GM18858 (cell line): ENCODE results near the gene RBPJL.

Experiments used
- ATAC-seq: cut with Tn5 transposase; IDR thresholded peaks from one replicate; pipeline ENCODE4 v1.9.1; 2021; ENCODE audit not compliant: unreplicated experiment

The RBPJL gene

GRCh38 chr20:45292343-45292742 lies 14.3 kb upstream of the RBPJL start:
- ATAC-seq: no peak

GRCh38 chr20:45293041-45294002 lies 13.3 kb upstream of the RBPJL start:
- no peak for ATAC-seq

- ATAC-seq: no peak
These were observed 12.7 kb upstream of the RBPJL start for GRCh38 chr20:45294003-45294368.

- no peak for ATAC-seq
These were observed 12.0 kb upstream of the RBPJL start for GRCh38 chr20:45294659-45295058.

- ATAC-seq: no peak
These were observed 8.7 kb upstream of the RBPJL start for GRCh38 chr20:45297786-45298497.

- ATAC-seq: no peak
These were observed 6.9 kb upstream of the RBPJL start for GRCh38 chr20:45299786-45300185.

GRCh38 chr20:45300961-45301360 lies 5.7 kb upstream of the RBPJL start:
- ATAC-seq: no peak

GRCh38 chr20:45301824-45302271 lies 4.8 kb upstream of the RBPJL start:
- ATAC-seq: no peak

- ATAC-seq: no peak
These were observed 2.8 kb upstream of the RBPJL start for GRCh38 chr20:45303586-45304463.

GRCh38 chr20:45304464-45304999 lies 2.1 kb upstream of the RBPJL start:
- ATAC-seq: no peak

- no peak for ATAC-seq
These were observed 1.4 kb upstream of the RBPJL start for GRCh38 chr20:45305262-45305661.

- ATAC-seq: no peak
These were observed 518 bp downstream of the RBPJL start for GRCh38 chr20:45307076-45307640.

GRCh38 chr20:45308117-45308778 lies 1.6 kb downstream of the RBPJL start, which contains the start of gene MATN4:
Gene MATN4 (minus strand): TSS chr20:45308299. CDS start chr20:45305582, 2,717 bp downstream.
- no peak for ATAC-seq

GRCh38 chr20:45309075-45309474 lies 2.4 kb downstream of the RBPJL start:
- no peak for ATAC-seq

- no peak for ATAC-seq
These were observed 5.1 kb downstream of the RBPJL start for GRCh38 chr20:45311589-45312211.

GRCh38 chr20:45312241-45312640 lies 5.6 kb downstream of the RBPJL start:
- ATAC-seq: no peak

GRCh38 chr20:45313065-45313695 lies 6.5 kb downstream of the RBPJL start:
- ATAC-seq: no peak

GRCh38 chr20:45313943-45314342 lies 7.3 kb downstream of the RBPJL start:
- no peak for ATAC-seq

- no peak for ATAC-seq
These were observed 9.0 kb downstream of the RBPJL start for GRCh38 chr20:45315672-45316071.
